Non-pigmented ciliary epithelial cell (primary cell): ENCODE measurements around the gene KCNK6.

Experiments
- DNase-seq: peaks from one replicate; pipeline ENCODE4 v3.0.0-alpha.2; 2010; ENCODE audit warnings: low read depth

The KCNK6 gene

GRCh38 chr19:38319421-38320258, at the start of gene KCNK6:
Gene KCNK6, plus strand, starts transcription at chr19:38319845. Its CDS starts 106 bp downstream, at chr19:38319951.
- DNase-seq: no peak

GRCh38 chr19:38270587-38271167, 49.0 kb upstream of the KCNK6 start:
- no peak for DNase-seq

GRCh38 chr19:38273499-38273898, 46.1 kb upstream of the KCNK6 start:
- no peak for DNase-seq

GRCh38 chr19:38274739-38275138, 44.9 kb upstream of the KCNK6 start:
- DNase-seq: no peak

GRCh38 chr19:38276942-38277517, 42.6 kb upstream of the KCNK6 start:
- no peak for DNase-seq

- no peak for DNase-seq
Observed at GRCh38 chr19:38277549-38277948, 42.1 kb upstream of the KCNK6 start.

- DNase-seq: no peak
Observed at GRCh38 chr19:38277969-38278680, 41.5 kb upstream of the KCNK6 start.

GRCh38 chr19:38278751-38279150, 40.9 kb upstream of the KCNK6 start:
- no peak for DNase-seq

GRCh38 chr19:38280030-38280921, 39.4 kb upstream of the KCNK6 start:
- no peak for DNase-seq

GRCh38 chr19:38281811-38282566, 37.7 kb upstream of the KCNK6 start:
- DNase-seq: no peak

GRCh38 chr19:38283271-38283670, 36.4 kb upstream of the KCNK6 start:
- no peak for DNase-seq

GRCh38 chr19:38284422-38284821, 35.2 kb upstream of the KCNK6 start:
- no peak for DNase-seq

- no peak for DNase-seq
Observed at GRCh38 chr19:38285567-38285966, 34.1 kb upstream of the KCNK6 start.

GRCh38 chr19:38287604-38288003, 32.0 kb upstream of the KCNK6 start:
- no peak for DNase-seq

- DNase-seq: no peak
Observed at GRCh38 chr19:38288123-38288855, 31.4 kb upstream of the KCNK6 start.

- DNase-seq: no peak
Observed at GRCh38 chr19:38289955-38290354, 29.7 kb upstream of the KCNK6 start.

GRCh38 chr19:38290631-38291147, 29.0 kb upstream of the KCNK6 start:
- peak; percentile 51 for DNase-seq

GRCh38 chr19:38291855-38292254, 27.8 kb upstream of the KCNK6 start:
- no peak for DNase-seq

- no peak for DNase-seq
Observed at GRCh38 chr19:38293281-38293680, 26.4 kb upstream of the KCNK6 start.

- no peak for DNase-seq
Observed at GRCh38 chr19:38294090-38294489, 25.6 kb upstream of the KCNK6 start.
